Measurements from ENCODE around the gene MED29.

The MED29 gene

GRCh38 chr19:39412100-39412866 is 21.1 kb downstream of the MED29 start, which contains the start of gene PLEKHG2:
TSS of gene PLEKHG2 (plus strand) at chr19:39412669. CDS start at chr19:39414087, 1,418 bp downstream.
- DNase-seq: peak; percentile 100

- DNase-seq: no peak
Observed at GRCh38 chr19:39412867-39413271, 21.7 kb downstream of the MED29 start.

- peak; percentile 75 for DNase-seq
Observed at GRCh38 chr19:39413272-39413910, 22.2 kb downstream of the MED29 start.

GRCh38 chr19:39413911-39414608 is 22.9 kb downstream of the MED29 start:
- no peak for DNase-seq

- no peak for DNase-seq
Observed at GRCh38 chr19:39415111-39416046, 24.2 kb downstream of the MED29 start.

GRCh38 chr19:39416152-39417120 is 25.3 kb downstream of the MED29 start:
- DNase-seq: no peak

GRCh38 chr19:39417463-39418181 is 26.4 kb downstream of the MED29 start:
- no peak for DNase-seq

- DNase-seq: no peak
Observed at GRCh38 chr19:39419003-39419402, 27.8 kb downstream of the MED29 start.

GRCh38 chr19:39420769-39421168 is 29.6 kb downstream of the MED29 start:
- no peak for DNase-seq

- no peak for DNase-seq
Observed at GRCh38 chr19:39422020-39422419, 30.8 kb downstream of the MED29 start.

GRCh38 chr19:39423258-39424086 is 32.3 kb downstream of the MED29 start:
- DNase-seq: no peak

GRCh38 chr19:39424934-39425333 is 33.8 kb downstream of the MED29 start:
- no peak for DNase-seq

- no peak for DNase-seq
Observed at GRCh38 chr19:39425744-39426143, 34.6 kb downstream of the MED29 start.

GRCh38 chr19:39426170-39426569 is 35.0 kb downstream of the MED29 start:
- DNase-seq: no peak

GRCh38 chr19:39427707-39428106 is 36.5 kb downstream of the MED29 start:
- DNase-seq: no peak

- peak; percentile 91 for DNase-seq
Observed at GRCh38 chr19:39428283-39429112, 37.3 kb downstream of the MED29 start.

GRCh38 chr19:39430675-39431593 is 39.8 kb downstream of the MED29 start:
- peak; percentile 61 for DNase-seq

- DNase-seq: no peak
Observed at GRCh38 chr19:39432677-39433025, 41.5 kb downstream of the MED29 start.
